Esophagus (tissue), 2 donors: ENCODE results near the gene RBL2. TPM values are rescaled to one million over a fixed set of nuclear protein-coding genes. Genes with fewer than 3 reads are reported as not detected.

Experiments used
- polyA plus RNA-seq, 2 donors: library from polyadenylated mRNA; stranded (reverse); fragments of 200-250 nt; gene quantifications; one replicate each; pipeline ENCODE4 v1.2.3, GENCODE V29; 2013
- donor health status: healthy with polysubstance abuse.
- donor health status: Bipolar disorder and iron deficiency.

RBL2 gene
- polyA plus RNA-seq, 2 donors: 24.3 to 26.9 TPM

Other genes starting within 250 kb of the RBL2 start
- 10 to 100 TPM; 22.5 to 27.2 TPM for gene AKTIP, start 68.7 kb downstream of the RBL2 start, polyA plus RNA-seq